Hepatocyte (in vitro differentiated cells): ENCODE results near the gene DNAJB11. TPM values are rescaled to one million over a fixed set of nuclear protein-coding genes. Genes with fewer than 3 reads are reported as not detected.
"Not testable (repeated sequence)": the region's sequence is repeated elsewhere in the genome, so short reads cannot be mapped to it uniquely, and the experiment has no call there.

ENCODE experiments used
- DNase-seq: peaks from one replicate; pipeline ENCODE4 v3.0.0-alpha.2; 2016; ENCODE audit warnings: low spot score
- H2AFZ ChIP-seq: fragments of 200-600 bp; sonication (generic); 2 replicates; pipeline ENCODE4 v1.6.0; 2016; ENCODE audit warnings: antibody characterized with exemption, mild to moderate bottlenecking
- H3K27ac ChIP-seq: fragments of 200-600 bp; sonication (generic); 2 replicates; pipeline ENCODE4 v1.5.1; 2016; ENCODE audit warnings: mild to moderate bottlenecking
- H3K27me3 ChIP-seq: fragments of 200-600 bp; sonication (generic); 2 replicates; pipeline ENCODE4 v1.6.1; 2016
- H3K36me3 ChIP-seq: fragments of 200-600 bp; sonication (generic); replicated peaks from 2 replicates; pipeline ENCODE4 v1.5.1; 2016; ENCODE audit warnings: low read depth; ENCODE audit not compliant: insufficient read depth
- H3K4me1 ChIP-seq: fragments of 200-600 bp; sonication (generic); 2 replicates; pipeline ENCODE4 v1.5.1; 2016; ENCODE audit warnings: mild to moderate bottlenecking, moderate library complexity; ENCODE audit not compliant: insufficient read depth
- H3K4me2 ChIP-seq: fragments of 200-600 bp; sonication (generic); 2 replicates; pipeline ENCODE4 v1.6.0; 2016
- H3K4me3 ChIP-seq: fragments of 200-600 bp; sonication (generic); 2 replicates; pipeline ENCODE4 v1.5.1; 2016; ENCODE audit warnings: mild to moderate bottlenecking
- H3K79me2 ChIP-seq: fragments of 200-600 bp; sonication (generic); 2 replicates; pipeline ENCODE4 v1.6.0; 2017; ENCODE audit warnings: mild to moderate bottlenecking
- H3K9me2 ChIP-seq: fragments of 200-600 bp; sonication (generic); replicated peaks from 2 replicates; pipeline ENCODE4 v1.6.0; 2017; ENCODE audit warnings: mild to moderate bottlenecking; ENCODE audit not compliant: insufficient read depth
- H3K9me3 ChIP-seq: fragments of 200-600 bp; sonication (generic); 2 replicates; pipeline ENCODE4 v1.5.1; 2016; ENCODE audit warnings: low read depth, mild to moderate bottlenecking
- H4K20me1 ChIP-seq: fragments of 200-600 bp; sonication (generic); 2 replicates; pipeline ENCODE4 v1.6.0; 2016; ENCODE audit warnings: mild to moderate bottlenecking; ENCODE audit not compliant: insufficient read depth, poor library complexity, severe bottlenecking
- EZH2 ChIP-seq: fragments of 200-600 bp; sonication (generic); IDR thresholded peaks from 2 replicates; pipeline ENCODE4 v1.6.1; 2016; ENCODE audit warnings: antibody characterized with exemption, mild to moderate bottlenecking, borderline replicate concordance
- EZH2phosphoT487 ChIP-seq: fragments of 200-600 bp; sonication (generic); IDR thresholded peaks from one replicate; pipeline ENCODE4 v1.6.1; 2018; ENCODE audit warnings: antibody characterized with exemption, mild to moderate bottlenecking, low read depth, moderate library complexity; ENCODE audit not compliant: unreplicated experiment, severe bottlenecking
- WGBS: methylation state at CpG from one replicate; pipeline ENCODE4 v1.1.6; 2016; ENCODE audit warnings: low lambda C conversion rate; ENCODE audit errors: missing lambda C conversion rate; 5-methylcytosine and 5-hydroxymethylcytosine counted together
- polyA plus RNA-seq: library from polyadenylated mRNA; unstranded; fragments of >200 nt; fragmentation: Nextera tagmentation; extraction: Ambion mirVana; gene quantifications from 2 replicates; pipeline ENCODE4 v1.2.1, GENCODE V29; 2016
- total RNA-seq: library from RNA; depleted of rRNA; stranded (reverse); fragments of >200 nt; gene quantifications from 2 replicates; pipeline ENCODE4 v1.2.3, GENCODE V29; 2014
- TF ChIP-seq, protein P1 (sequence below): fragments of 200-600 bp; sonication (generic); IDR thresholded peaks from 2 replicates; pipeline ENCODE4 v1.5.1; 2016; ENCODE audit warnings: antibody characterized with exemption, mild to moderate bottlenecking; ENCODE audit not compliant: poor library complexity

The DNAJB11 gene
- total and polyA plus RNA-seq, 2 experiments from 2014 or later = 103 to 148 TPM

GRCh38 chr3:186529201-186529999, 41.1 kb upstream of the DNAJB11 start:
- Histone ChIP-seq H3K79me2 (no peaks in the 10 kb centered on the region), H3K4me3 (no peak overlapping the region), H3K36me3 (no peaks in the 10 kb centered on the region), H2AFZ (no peak overlapping the region), H3K4me1 (no peaks in the 10 kb centered on the region), H3K9me3 (no peaks in the 10 kb centered on the region), H3K27me3 (no peaks in the 10 kb centered on the region), H3K4me2 (no peak overlapping the region), H3K9me2 (no peaks in the 10 kb centered on the region), H3K27ac (no peak overlapping the region), H4K20me1 (no peaks in the 10 kb centered on the region)
- WGBS = 83% methylated on average over 11 of the region's 11 CpGs
- TF ChIP-seq EZH2phosphoT487 (no peak), EZH2 (no peak)
- TF ChIP-seq, protein P1, sequence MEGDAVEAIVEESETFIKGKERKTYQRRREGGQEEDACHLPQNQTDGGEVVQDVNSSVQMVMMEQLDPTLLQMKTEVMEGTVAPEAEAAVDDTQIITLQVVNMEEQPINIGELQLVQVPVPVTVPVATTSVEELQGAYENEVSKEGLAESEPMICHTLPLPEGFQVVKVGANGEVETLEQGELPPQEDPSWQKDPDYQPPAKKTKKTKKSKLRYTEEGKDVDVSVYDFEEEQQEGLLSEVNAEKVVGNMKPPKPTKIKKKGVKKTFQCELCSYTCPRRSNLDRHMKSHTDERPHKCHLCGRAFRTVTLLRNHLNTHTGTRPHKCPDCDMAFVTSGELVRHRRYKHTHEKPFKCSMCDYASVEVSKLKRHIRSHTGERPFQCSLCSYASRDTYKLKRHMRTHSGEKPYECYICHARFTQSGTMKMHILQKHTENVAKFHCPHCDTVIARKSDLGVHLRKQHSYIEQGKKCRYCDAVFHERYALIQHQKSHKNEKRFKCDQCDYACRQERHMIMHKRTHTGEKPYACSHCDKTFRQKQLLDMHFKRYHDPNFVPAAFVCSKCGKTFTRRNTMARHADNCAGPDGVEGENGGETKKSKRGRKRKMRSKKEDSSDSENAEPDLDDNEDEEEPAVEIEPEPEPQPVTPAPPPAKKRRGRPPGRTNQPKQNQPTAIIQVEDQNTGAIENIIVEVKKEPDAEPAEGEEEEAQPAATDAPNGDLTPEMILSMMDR = no peak
- DNase-seq = no peak

DNA sequence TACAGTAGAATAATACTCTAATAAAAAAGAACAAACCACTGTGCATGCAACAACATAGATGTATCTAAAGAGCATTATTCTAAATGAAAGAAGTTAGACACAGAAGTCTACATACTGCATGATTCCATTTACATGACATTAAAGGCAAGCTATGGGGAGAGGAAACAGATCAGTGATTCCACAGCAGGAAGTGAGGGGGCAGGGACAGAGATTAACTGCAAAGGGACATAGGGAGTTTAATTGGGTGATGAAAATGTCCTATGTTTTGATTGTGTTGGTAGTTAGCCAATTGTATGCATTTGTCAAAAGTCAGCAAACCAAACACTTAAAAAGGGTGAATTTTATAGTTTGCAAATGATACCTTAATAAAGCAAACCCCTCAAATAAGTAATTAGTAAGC, 40.1 kb upstream of the DNAJB11 start:
- Histone ChIP-seq H2AFZ (no peak overlapping the region), H3K4me3 (no peak overlapping the region), H3K9me2 (no peaks in the 10 kb centered on the region), H3K79me2 (no peaks in the 10 kb centered on the region), H4K20me1 (no peaks in the 10 kb centered on the region), H3K27me3 (no peaks in the 10 kb centered on the region), H3K9me3 (no peaks in the 10 kb centered on the region), H3K36me3 (no peaks in the 10 kb centered on the region), H3K4me2 (no peak overlapping the region), H3K4me1 (no peaks in the 10 kb centered on the region), H3K27ac (no peak overlapping the region)
- TF ChIP-seq, protein P1 = no peak
- no peak for TF ChIP-seq EZH2
- TF ChIP-seq EZH2phosphoT487 = no peak
- no peak for DNase-seq

- not testable (repeated sequence) for H3K9me2 ChIP-seq, DNase-seq, H3K79me2 ChIP-seq, H3K27me3 ChIP-seq, H4K20me1 ChIP-seq, H3K4me2 ChIP-seq, H3K27ac ChIP-seq, H3K4me3 ChIP-seq, H3K4me1 ChIP-seq, H3K9me3 ChIP-seq, H2AFZ ChIP-seq, H3K36me3 ChIP-seq
- WGBS = 95% methylated on average over 3 of the region's 3 CpGs
Observed at GRCh38 chr3:186531694-186532093, 38.8 kb upstream of the DNAJB11 start.

DNA sequence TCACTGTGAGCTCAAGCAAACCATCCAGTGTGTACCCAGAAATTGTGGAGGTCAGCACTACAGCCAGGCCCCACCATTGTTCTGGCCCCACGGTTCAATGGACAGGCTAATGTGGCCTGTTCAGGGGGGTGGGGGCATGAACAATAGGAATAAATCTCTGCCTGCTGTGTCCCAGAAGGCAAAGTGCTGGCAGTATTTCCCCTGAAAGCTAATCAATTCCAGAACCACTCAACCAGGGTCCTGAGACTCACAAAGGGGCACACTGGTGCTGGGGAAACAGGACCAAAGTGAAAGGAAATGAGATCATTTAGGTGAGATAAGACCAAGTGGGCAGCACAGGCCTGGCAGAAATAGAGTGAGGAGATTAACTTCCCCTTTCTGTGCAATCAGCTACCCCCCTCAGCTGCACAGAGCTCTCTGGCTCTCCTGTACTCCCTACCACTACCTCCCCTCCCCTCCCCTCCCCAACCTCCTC, 37.9 kb upstream of the DNAJB11 start:
- 27% methylated on average over 1 of the region's 1 CpG for WGBS
- H3K27ac ChIP-seq = no peak overlapping the region
- TF ChIP-seq EZH2phosphoT487 = no peak
- no peak for TF ChIP-seq EZH2
- TF ChIP-seq, protein P1 = no peak

More for the DNA sequence above, 37.9 kb upstream of the DNAJB11 start:
- H3K9me3 ChIP-seq = no peaks in the 10 kb centered on the region
- H3K36me3 ChIP-seq = no peaks in the 10 kb centered on the region
- no peaks in the 10 kb centered on the region for H3K9me2 ChIP-seq
- no peaks in the 10 kb centered on the region for H3K4me1 ChIP-seq
- DNase-seq = no peak
- no peak overlapping the region for H3K4me3 ChIP-seq
- H3K79me2 ChIP-seq = no peaks in the 10 kb centered on the region
- no peak overlapping the region for H2AFZ ChIP-seq
- no peaks in the 10 kb centered on the region for H4K20me1 ChIP-seq
- no peak overlapping the region for H3K4me2 ChIP-seq
- H3K27me3 ChIP-seq = no peaks in the 10 kb centered on the region
